NAMALWA (cell line): Measurements from ENCODE around the gene SAMD11.

ENCODE experiments used
- DNase-seq: peaks from one replicate; pipeline ENCODE4 v3.0.0-alpha.2; 2015; ENCODE audit warnings: low spot score

Gene SAMD11

DNA sequence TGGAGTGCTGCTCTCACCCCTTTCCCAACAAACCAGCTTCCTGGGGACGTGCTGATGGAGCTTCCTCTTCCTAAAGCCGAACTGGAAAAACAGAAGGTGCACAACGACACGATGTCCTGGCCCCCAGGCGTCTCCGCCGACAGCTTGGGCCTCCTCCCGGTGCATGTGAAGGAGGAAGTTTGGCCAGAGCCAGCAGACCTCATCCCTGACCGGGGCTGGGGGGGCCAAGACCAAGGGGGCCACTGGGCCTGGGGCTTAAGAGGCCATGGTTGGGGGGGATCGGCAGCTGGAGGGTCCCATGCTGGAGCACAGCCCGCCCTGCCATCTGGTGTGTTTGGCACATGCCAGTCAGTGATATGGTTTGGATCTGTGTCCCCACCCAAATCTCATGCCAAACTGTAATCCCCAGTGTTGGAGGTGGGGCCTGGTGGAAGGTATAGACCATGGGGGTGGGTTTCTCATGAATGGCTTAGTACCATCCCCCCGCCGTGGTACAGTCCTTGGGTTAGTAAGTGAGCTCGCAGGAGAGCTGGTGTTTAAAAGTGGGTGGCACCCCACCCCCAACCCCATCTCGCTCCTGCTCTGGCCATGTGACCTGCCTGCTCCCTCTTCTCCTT, 69.8 kb downstream of the SAMD11 start:
- no peak for DNase-seq
